ENCODE results near the gene DNAJB14.

Gene DNAJB14

GRCh38 chr4:99918656-99919055 lies 27.8 kb downstream of the DNAJB14 start:
- H3K27me3 ChIP-seq, result no peaks in the 10 kb centered on the region
- H3K4me2 ChIP-seq, result no peak overlapping the region
- peaks cover 0 to 13% (median 0%) of the 10 kb centered on the region in 11 experiments; a peak in 4 of 22 replicates for H4K20me1 ChIP-seq
- H3K4me1 ChIP-seq, result no peaks in the 10 kb centered on the region
- no peak overlapping the region for H3K9ac ChIP-seq
- no peak overlapping the region for H3K4me3 ChIP-seq
- H3K9me3 ChIP-seq (replicated peaks in 1 of 11), result peaks cover 6 to 23% (median 14%) of the 10 kb centered on the region in 11 experiments; a peak in 17 of 22 replicates
- H3K36me3 ChIP-seq, result peaks cover 83 to 100% (median 92%) of the 10 kb centered on the region in 11 experiments
- no peak for TF ChIP-seq Cebpa-rat (IDR thresholded peaks at IDR 0.05)
- H3K27ac ChIP-seq, result no peak overlapping the region

- Histone ChIP-seq H3K9ac (no peak overlapping the region), H3K4me2 (no peak overlapping the region), H3K4me3 (no peak overlapping the region), H3K27ac (no peak overlapping the region), H3K9me3 (replicated peaks in 1 of 11) (peaks cover 6 to 23% (median 14%) of the 10 kb centered on the region in 11 experiments; a peak in 17 of 22 replicates), H4K20me1 (peaks cover 0 to 8% (median 0%) of the 10 kb centered on the region in 11 experiments; a peak in 3 of 22 replicates), H3K27me3 (no peaks in the 10 kb centered on the region), H3K4me1 (no peaks in the 10 kb centered on the region), H3K36me3 (peaks cover 76 to 100% (median 89%) of the 10 kb centered on the region in 11 experiments)
- TF ChIP-seq Cebpa-rat (IDR thresholded peaks at IDR 0.05), result no peak
Measured at GRCh38 chr4:99917575-99917974, 28.8 kb downstream of the DNAJB14 start.

- TF ChIP-seq Cebpa-rat (IDR thresholded peaks at IDR 0.05), result no peak
- H3K27me3 ChIP-seq, result no peaks in the 10 kb centered on the region
- H3K9me3 ChIP-seq (replicated peaks in 1 of 11), result peaks cover 6 to 23% (median 14%) of the 10 kb centered on the region in 11 experiments; a peak in 17 of 22 replicates
- no peak overlapping the region for H3K4me2 ChIP-seq
- no peak overlapping the region for H3K27ac ChIP-seq
- H3K4me3 ChIP-seq, result no peak overlapping the region
- no peak overlapping the region for H3K9ac ChIP-seq
- H3K36me3 ChIP-seq, result peaks cover 61 to 95% (median 84%) of the 10 kb centered on the region in 11 experiments
- no peaks in the 10 kb centered on the region for H3K4me1 ChIP-seq
- peaks cover 0 to 8% (median 0%) of the 10 kb centered on the region in 11 experiments; a peak in 3 of 22 replicates for H4K20me1 ChIP-seq
Measured at GRCh38 chr4:99915449-99915848, 31.0 kb downstream of the DNAJB14 start.

- H3K27me3 ChIP-seq, result no peaks in the 10 kb centered on the region
- peaks cover 0 to 29% (median 8%) of the 10 kb centered on the region in 11 experiments; a peak in 8 of 22 replicates for H4K20me1 ChIP-seq
- H3K4me3 ChIP-seq, result peak overlapping the region; percentile 55 to 98 (median 89)
- H3K9ac ChIP-seq, result peak overlapping the region; percentile 46 to 75 (median 70); a peak in 21 of 22 replicates
- H3K36me3 ChIP-seq, result peaks cover 6 to 43% (median 18%) of the 10 kb centered on the region in 11 experiments; a peak in 15 of 22 replicates
- peak overlapping the region; percentile 70 to 95 (median 83) for H3K4me2 ChIP-seq
- H3K27ac ChIP-seq, result peak overlapping the region; percentile 58 to 77 (median 71); a peak in 21 of 22 replicates
- TF ChIP-seq Cebpa-rat (IDR thresholded peaks at IDR 0.05), result no peak
- H3K9me3 ChIP-seq (replicated peaks in 1 of 11), result no peaks in the 10 kb centered on the region
- peaks cover 18 to 43% (median 26%) of the 10 kb centered on the region in 10 experiments for H3K4me1 ChIP-seq
Measured at GRCh38 chr4:99894998-99895397, 51.4 kb downstream of the DNAJB14 start.

- Histone ChIP-seq H3K4me3 (peak within 1 kb of the TSS; percentile 82 to 98 (median 96)), H3K9me3 (replicated peaks in 1 of 11) (no peaks in the 10 kb centered on the region), H3K27ac (peak within 1 kb of the TSS; percentile 78 to 95 (median 83)), H3K4me2 (peak within 1 kb of the TSS; percentile 82 to 98 (median 92)), H3K9ac (peak within 1 kb of the TSS; percentile 82 to 97 (median 87)), H3K36me3 (peaks cover 6 to 42% (median 12%) of the 10 kb centered on the region in 11 experiments; a peak in 15 of 22 replicates), H3K27me3 (no peaks in the 10 kb centered on the region), H4K20me1 (peaks cover 0 to 33% (median 8%) of the 10 kb centered on the region in 11 experiments; a peak in 9 of 22 replicates), H3K4me1 (peaks cover 18 to 48% (median 26%) of the 10 kb centered on the region in 10 experiments)
- TF ChIP-seq Cebpa-rat (IDR thresholded peaks at IDR 0.05), result no peak
Measured at GRCh38 chr4:99894161-99894997, 52.0 kb downstream of the DNAJB14 start, which contains the start of gene LAMTOR3. LAMTOR3 (minus strand) TSS chr4:99894427; CDS start chr4:99893963, 464 bp downstream.

- Histone ChIP-seq H3K9me3 (replicated peaks in 1 of 11) (no peaks in the 10 kb centered on the region), H3K36me3 (peaks cover 4 to 43% (median 18%) of the 10 kb centered on the region in 11 experiments; a peak in 14 of 22 replicates), H3K27me3 (no peaks in the 10 kb centered on the region), H3K27ac (peak overlapping the region; percentile 78 to 95 (median 83)), H3K9ac (peak overlapping the region; percentile 82 to 97 (median 87)), H3K4me3 (peak overlapping the region; percentile 82 to 98 (median 96)), H3K4me2 (peak overlapping the region; percentile 76 to 98 (median 92)), H3K4me1 (peaks cover 18 to 53% (median 26%) of the 10 kb centered on the region in 10 experiments), H4K20me1 (peaks cover 0 to 39% (median 11%) of the 10 kb centered on the region in 11 experiments; a peak in 10 of 22 replicates)
- no peak for TF ChIP-seq Cebpa-rat (IDR thresholded peaks at IDR 0.05)
Measured at GRCh38 chr4:99893839-99894160, 52.6 kb downstream of the DNAJB14 start.

GRCh38 chr4:99893029-99893428 lies 53.4 kb downstream of the DNAJB14 start:
- Histone ChIP-seq H3K36me3 (peaks cover 4 to 40% (median 16%) of the 10 kb centered on the region in 11 experiments; a peak in 14 of 22 replicates), H3K4me2 (peak overlapping the region; percentile 76 to 98 (median 92)), H3K27ac (peak overlapping the region in 6 of 11 experiments; percentile 78 to 95 (median 90); a peak in 8 of 22 replicates), H4K20me1 (peaks cover 0 to 46% (median 16%) of the 10 kb centered on the region in 11 experiments; a peak in 10 of 22 replicates), H3K4me1 (peaks cover 18 to 54% (median 26%) of the 10 kb centered on the region in 10 experiments), H3K9me3 (replicated peaks in 1 of 11) (no peaks in the 10 kb centered on the region), H3K9ac (peak overlapping the region; percentile 82 to 97 (median 87); a peak in 21 of 22 replicates), H3K27me3 (no peaks in the 10 kb centered on the region), H3K4me3 (peak overlapping the region; percentile 82 to 98 (median 96))
- no peak for TF ChIP-seq Cebpa-rat (IDR thresholded peaks at IDR 0.05)

GRCh38 chr4:99891351-99891750 lies 55.1 kb downstream of the DNAJB14 start:
- Histone ChIP-seq H3K27ac (no peak overlapping the region), H3K4me1 (peaks cover 18 to 54% (median 26%) of the 10 kb centered on the region in 10 experiments), H4K20me1 (peaks cover 0 to 63% (median 22%) of the 10 kb centered on the region in 11 experiments; a peak in 10 of 22 replicates), H3K9ac (peak overlapping the region in 2 of 11 experiments; percentile 22 to 36; a peak in 2 of 22 replicates), H3K27me3 (no peaks in the 10 kb centered on the region), H3K9me3 (replicated peaks in 1 of 11) (no peaks in the 10 kb centered on the region), H3K4me3 (peak overlapping the region in 1 of 10 experiments; percentile 98; a peak in 1 of 20 replicates), H3K4me2 (peak overlapping the region in 3 of 11 experiments; percentile 91 to 95 (median 92); a peak in 6 of 22 replicates), H3K36me3 (peaks cover 5 to 49% (median 25%) of the 10 kb centered on the region in 11 experiments; a peak in 18 of 22 replicates)
- no peak for TF ChIP-seq Cebpa-rat (IDR thresholded peaks at IDR 0.05)
